Hepatocyte (in vitro differentiated cells): ENCODE data around the gene TEAD1. TPM values are rescaled to one million over a fixed set of nuclear protein-coding genes. Genes with fewer than 3 reads are reported as not detected.

ENCODE experiments used
- DNase-seq: peaks from one replicate; pipeline ENCODE4 v3.0.0-alpha.2; 2016; ENCODE audit warnings: low spot score
- H2AFZ ChIP-seq: fragments of 200-600 bp; sonication (generic); 2 replicates; pipeline ENCODE4 v1.6.0; 2016; ENCODE audit warnings: antibody characterized with exemption, mild to moderate bottlenecking
- H3K27ac ChIP-seq: fragments of 200-600 bp; sonication (generic); 2 replicates; pipeline ENCODE4 v1.5.1; 2016; ENCODE audit warnings: mild to moderate bottlenecking
- H3K27me3 ChIP-seq: fragments of 200-600 bp; sonication (generic); 2 replicates; pipeline ENCODE4 v1.6.1; 2016
- H3K36me3 ChIP-seq: fragments of 200-600 bp; sonication (generic); replicated peaks from 2 replicates; pipeline ENCODE4 v1.5.1; 2016; ENCODE audit warnings: low read depth; ENCODE audit not compliant: insufficient read depth
- H3K4me1 ChIP-seq: fragments of 200-600 bp; sonication (generic); 2 replicates; pipeline ENCODE4 v1.5.1; 2016; ENCODE audit warnings: mild to moderate bottlenecking, moderate library complexity; ENCODE audit not compliant: insufficient read depth
- H3K4me2 ChIP-seq: fragments of 200-600 bp; sonication (generic); 2 replicates; pipeline ENCODE4 v1.6.0; 2016
- H3K4me3 ChIP-seq: fragments of 200-600 bp; sonication (generic); 2 replicates; pipeline ENCODE4 v1.5.1; 2016; ENCODE audit warnings: mild to moderate bottlenecking
- H3K79me2 ChIP-seq: fragments of 200-600 bp; sonication (generic); 2 replicates; pipeline ENCODE4 v1.6.0; 2017; ENCODE audit warnings: mild to moderate bottlenecking
- H3K9me2 ChIP-seq: fragments of 200-600 bp; sonication (generic); replicated peaks from 2 replicates; pipeline ENCODE4 v1.6.0; 2017; ENCODE audit warnings: mild to moderate bottlenecking; ENCODE audit not compliant: insufficient read depth
- H3K9me3 ChIP-seq: fragments of 200-600 bp; sonication (generic); 2 replicates; pipeline ENCODE4 v1.5.1; 2016; ENCODE audit warnings: low read depth, mild to moderate bottlenecking
- H4K20me1 ChIP-seq: fragments of 200-600 bp; sonication (generic); 2 replicates; pipeline ENCODE4 v1.6.0; 2016; ENCODE audit warnings: mild to moderate bottlenecking; ENCODE audit not compliant: insufficient read depth, poor library complexity, severe bottlenecking
- EZH2 ChIP-seq: fragments of 200-600 bp; sonication (generic); IDR thresholded peaks from 2 replicates; pipeline ENCODE4 v1.6.1; 2016; ENCODE audit warnings: antibody characterized with exemption, mild to moderate bottlenecking, borderline replicate concordance
- EZH2phosphoT487 ChIP-seq: fragments of 200-600 bp; sonication (generic); IDR thresholded peaks from one replicate; pipeline ENCODE4 v1.6.1; 2018; ENCODE audit warnings: antibody characterized with exemption, mild to moderate bottlenecking, low read depth, moderate library complexity; ENCODE audit not compliant: unreplicated experiment, severe bottlenecking
- WGBS: methylation state at CpG from one replicate; pipeline ENCODE4 v1.1.6; 2016; ENCODE audit warnings: low lambda C conversion rate; ENCODE audit errors: missing lambda C conversion rate; 5-methylcytosine and 5-hydroxymethylcytosine counted together
- polyA plus RNA-seq: library from polyadenylated mRNA; unstranded; fragments of >200 nt; fragmentation: Nextera tagmentation; extraction: Ambion mirVana; gene quantifications from 2 replicates; pipeline ENCODE4 v1.2.1, GENCODE V29; 2016
- total RNA-seq: library from RNA; depleted of rRNA; stranded (reverse); fragments of >200 nt; gene quantifications from 2 replicates; pipeline ENCODE4 v1.2.3, GENCODE V29; 2014
- TF ChIP-seq, protein P1 (sequence below): fragments of 200-600 bp; sonication (generic); IDR thresholded peaks from 2 replicates; pipeline ENCODE4 v1.5.1; 2016; ENCODE audit warnings: antibody characterized with exemption, mild to moderate bottlenecking; ENCODE audit not compliant: poor library complexity

The TEAD1 gene
- total and polyA plus RNA-seq, 2 experiments from 2014 or later, result 37.2 to 82.2 TPM

GRCh38 chr11:12973528-12974181, 299.4 kb downstream of the TEAD1 start:
- Histone ChIP-seq H2AFZ (no peak overlapping the region), H3K27me3 (no peaks in the 10 kb centered on the region), H3K27ac (no peak overlapping the region), H3K9me3 (no peaks in the 10 kb centered on the region), H3K9me2 (no peaks in the 10 kb centered on the region), H3K4me1 (peaks cover 2% of the 10 kb centered on the region), H4K20me1 (no peaks in the 10 kb centered on the region), H3K79me2 (no peaks in the 10 kb centered on the region), H3K4me3 (no peak overlapping the region), H3K36me3 (no peaks in the 10 kb centered on the region), H3K4me2 (no peak overlapping the region)
- no peak for DNase-seq
- WGBS, result 41% methylated on average over 1 of the region's 1 CpG
- TF ChIP-seq, protein P1, sequence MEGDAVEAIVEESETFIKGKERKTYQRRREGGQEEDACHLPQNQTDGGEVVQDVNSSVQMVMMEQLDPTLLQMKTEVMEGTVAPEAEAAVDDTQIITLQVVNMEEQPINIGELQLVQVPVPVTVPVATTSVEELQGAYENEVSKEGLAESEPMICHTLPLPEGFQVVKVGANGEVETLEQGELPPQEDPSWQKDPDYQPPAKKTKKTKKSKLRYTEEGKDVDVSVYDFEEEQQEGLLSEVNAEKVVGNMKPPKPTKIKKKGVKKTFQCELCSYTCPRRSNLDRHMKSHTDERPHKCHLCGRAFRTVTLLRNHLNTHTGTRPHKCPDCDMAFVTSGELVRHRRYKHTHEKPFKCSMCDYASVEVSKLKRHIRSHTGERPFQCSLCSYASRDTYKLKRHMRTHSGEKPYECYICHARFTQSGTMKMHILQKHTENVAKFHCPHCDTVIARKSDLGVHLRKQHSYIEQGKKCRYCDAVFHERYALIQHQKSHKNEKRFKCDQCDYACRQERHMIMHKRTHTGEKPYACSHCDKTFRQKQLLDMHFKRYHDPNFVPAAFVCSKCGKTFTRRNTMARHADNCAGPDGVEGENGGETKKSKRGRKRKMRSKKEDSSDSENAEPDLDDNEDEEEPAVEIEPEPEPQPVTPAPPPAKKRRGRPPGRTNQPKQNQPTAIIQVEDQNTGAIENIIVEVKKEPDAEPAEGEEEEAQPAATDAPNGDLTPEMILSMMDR, result peak; percentile 10
- no peak for TF ChIP-seq EZH2

DNA sequence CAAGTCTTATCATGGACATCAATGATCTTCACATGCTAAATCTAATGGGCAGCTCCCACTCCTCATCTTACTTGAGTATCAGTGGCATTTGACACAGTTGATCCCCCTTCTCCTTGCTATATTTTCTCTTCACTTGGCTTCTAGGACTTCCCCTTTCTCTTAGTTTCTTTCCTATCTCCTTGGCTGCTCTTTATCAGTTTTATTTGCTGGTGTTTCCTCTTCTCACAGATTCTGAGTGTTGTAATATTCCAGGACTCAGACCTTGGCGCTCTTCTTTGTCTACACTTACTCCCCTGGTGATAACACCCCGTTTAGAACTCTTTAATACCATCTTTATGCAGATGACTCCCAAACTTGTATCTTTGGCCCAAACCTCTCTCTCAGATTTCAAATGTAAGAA, 301.0 kb downstream of the TEAD1 start:
- no peak for TF ChIP-seq EZH2phosphoT487
- no peak for TF ChIP-seq EZH2
- TF ChIP-seq, protein P1, result no peak
- no peaks in the 10 kb centered on the region for H3K9me2 ChIP-seq
- H3K4me2 ChIP-seq, result no peak overlapping the region
- no peak overlapping the region for H3K4me3 ChIP-seq
- DNase-seq, result no peak
- no peak overlapping the region for H3K27ac ChIP-seq
- H3K9me3 ChIP-seq, result no peaks in the 10 kb centered on the region
- H3K79me2 ChIP-seq, result no peaks in the 10 kb centered on the region
- H2AFZ ChIP-seq, result no peak overlapping the region
- peaks cover 4% of the 10 kb centered on the region for H3K27me3 ChIP-seq
- no peaks in the 10 kb centered on the region for H3K36me3 ChIP-seq
- H4K20me1 ChIP-seq, result no peaks in the 10 kb centered on the region
- H3K4me1 ChIP-seq, result peaks cover 2% of the 10 kb centered on the region
- WGBS, result 64% methylated on average over 2 of the region's 2 CpGs

DNA sequence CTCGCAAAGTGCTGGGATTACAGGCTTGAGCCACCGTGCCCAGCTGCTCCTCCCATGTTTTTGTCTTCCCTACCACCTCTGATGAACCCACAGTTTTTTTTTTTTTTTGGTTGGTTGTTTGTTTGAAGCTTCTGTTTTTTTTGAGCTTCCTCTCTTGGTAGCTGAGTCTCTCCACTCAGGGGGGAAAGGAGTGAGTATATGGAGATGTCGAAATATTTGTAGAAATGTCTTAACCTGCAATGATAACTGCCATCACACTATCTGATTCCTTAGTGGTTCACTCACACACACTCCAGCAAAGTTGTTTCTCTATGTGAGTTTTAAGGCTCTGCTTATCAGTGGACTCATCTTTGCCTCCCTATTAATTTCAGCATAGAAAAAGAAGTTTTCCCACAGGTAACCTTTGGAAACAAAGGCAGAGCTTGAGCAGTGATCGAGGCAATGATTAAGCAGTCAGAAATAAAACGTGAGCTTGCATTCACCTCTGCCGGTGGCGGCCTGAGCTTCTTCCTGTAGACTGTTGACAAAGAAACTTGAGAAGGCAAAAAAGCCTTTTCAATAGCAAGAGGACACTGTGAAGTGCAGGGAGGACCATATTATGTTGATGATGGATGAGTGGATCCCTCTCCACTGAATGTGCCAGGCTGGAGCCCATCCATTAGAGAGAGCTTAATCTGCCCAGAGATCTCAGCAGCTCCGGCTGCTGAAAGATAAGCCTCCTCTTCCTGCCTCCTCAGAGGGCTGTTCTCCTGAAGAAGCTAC, 305.9 kb downstream of the TEAD1 start:
- no peak for DNase-seq
- TF ChIP-seq, protein P1, result no peak
- TF ChIP-seq EZH2 (no peak), EZH2phosphoT487 (no peak)
- Histone ChIP-seq H3K27ac (no peak overlapping the region), H3K4me2 (no peak overlapping the region), H2AFZ (no peak overlapping the region), H3K79me2 (no peaks in the 10 kb centered on the region), H4K20me1 (no peaks in the 10 kb centered on the region), H3K4me1 (no peaks in the 10 kb centered on the region), H3K9me2 (no peaks in the 10 kb centered on the region), H3K9me3 (no peaks in the 10 kb centered on the region), H3K4me3 (no peak overlapping the region), H3K36me3 (no peaks in the 10 kb centered on the region), H3K27me3 (peaks cover 4% of the 10 kb centered on the region)
- 46% methylated on average over 8 of the region's 8 CpGs for whole genome bisulfite sequencing
